Dermis microvascular lymphatic vessel endothelial cell (primary cell): Measurements from ENCODE around the gene GJD3. TPM values are rescaled to one million over a fixed set of nuclear protein-coding genes. Genes with fewer than 3 reads are reported as not detected.
A peak's percentile ranks its signal among the peaks of the same experiment; 100 is the strongest.
"Not testable (repeated sequence)": the region's sequence is repeated elsewhere in the genome, so short reads cannot be mapped to it uniquely, and the experiment has no call there.

Experiments used
- DNase-seq, 2 donors: peaks; one replicate each; pipeline versions ENCODE4 v3.0.0 to v3.0.0-alpha.2; 2010; ENCODE audit warnings: low read depth in 2 of 2
- total RNA-seq: library from RNA; depleted of rRNA; stranded (reverse); fragments of >200 nt; gene quantifications from 2 replicates; pipeline ENCODE4 v1.2.1, GENCODE V29; 2014

GJD3 gene, protein sequence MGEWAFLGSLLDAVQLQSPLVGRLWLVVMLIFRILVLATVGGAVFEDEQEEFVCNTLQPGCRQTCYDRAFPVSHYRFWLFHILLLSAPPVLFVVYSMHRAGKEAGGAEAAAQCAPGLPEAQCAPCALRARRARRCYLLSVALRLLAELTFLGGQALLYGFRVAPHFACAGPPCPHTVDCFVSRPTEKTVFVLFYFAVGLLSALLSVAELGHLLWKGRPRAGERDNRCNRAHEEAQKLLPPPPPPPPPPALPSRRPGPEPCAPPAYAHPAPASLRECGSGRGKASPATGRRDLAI
- total RNA-seq: 1.8 and 3.7 TPM in 2 replicates

DNA sequence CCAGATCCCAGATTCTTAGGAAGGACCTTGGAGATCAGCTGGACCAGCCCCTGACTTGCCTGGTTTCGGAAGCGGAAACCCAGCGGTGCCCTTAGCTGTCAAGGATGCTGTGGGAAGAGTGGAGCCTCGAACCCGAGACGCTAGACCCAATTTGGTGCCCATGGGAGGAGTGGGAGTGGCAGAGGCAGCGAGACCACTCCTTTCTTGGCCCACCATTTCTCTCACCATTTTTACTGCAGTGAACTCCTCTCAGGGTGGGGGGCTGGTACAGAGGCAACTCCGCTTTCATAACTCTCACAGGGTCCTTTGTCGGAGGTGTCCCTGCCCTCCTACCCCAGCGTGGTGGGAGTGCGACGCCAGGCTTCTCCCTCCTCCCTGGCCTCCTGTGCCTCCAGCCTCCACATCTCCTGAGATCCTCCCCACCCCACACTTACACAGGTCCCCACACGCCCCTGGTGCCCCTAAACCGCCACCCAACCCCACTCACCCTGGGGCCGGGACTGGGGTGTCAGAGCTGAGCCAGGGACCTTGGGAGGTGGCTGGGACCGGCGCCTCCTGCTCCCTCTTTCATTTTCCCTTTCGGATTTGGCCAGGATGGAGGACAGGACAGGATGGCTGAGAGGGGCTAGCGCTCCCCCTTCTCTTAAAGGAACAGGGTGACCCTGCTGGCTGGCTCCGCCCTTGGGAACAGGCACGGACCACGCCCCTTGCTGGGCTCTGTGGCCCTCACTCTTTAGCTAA lies at the start of gene GJD3:
TSS of gene GJD3 (minus strand) at position 617 of the 741 bp plus-strand sequence. CDS start 922 bp downstream, outside the sequence.
- DNase-seq: no peak

DNA sequence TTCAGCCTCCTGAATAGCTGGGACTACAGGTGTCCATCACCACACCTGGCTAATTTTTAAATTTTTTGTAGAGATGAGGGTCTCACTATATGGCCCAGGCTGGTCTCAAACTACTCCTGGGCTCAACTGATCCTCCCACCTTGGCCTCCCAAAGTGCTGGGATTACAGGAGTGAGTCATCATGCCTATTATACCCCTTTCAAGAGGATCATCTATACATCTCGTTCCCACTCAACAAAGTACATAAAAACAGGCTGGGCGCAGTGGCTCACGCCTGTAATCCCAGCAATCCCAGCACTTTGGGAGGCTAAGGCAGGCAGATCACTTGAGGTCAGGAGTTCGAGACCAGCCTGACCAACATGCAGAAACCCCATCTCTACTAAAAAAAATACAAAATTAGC lies 49.8 kb upstream of the GJD3 start:
- not testable (repeated sequence) for DNase-seq

DNA sequence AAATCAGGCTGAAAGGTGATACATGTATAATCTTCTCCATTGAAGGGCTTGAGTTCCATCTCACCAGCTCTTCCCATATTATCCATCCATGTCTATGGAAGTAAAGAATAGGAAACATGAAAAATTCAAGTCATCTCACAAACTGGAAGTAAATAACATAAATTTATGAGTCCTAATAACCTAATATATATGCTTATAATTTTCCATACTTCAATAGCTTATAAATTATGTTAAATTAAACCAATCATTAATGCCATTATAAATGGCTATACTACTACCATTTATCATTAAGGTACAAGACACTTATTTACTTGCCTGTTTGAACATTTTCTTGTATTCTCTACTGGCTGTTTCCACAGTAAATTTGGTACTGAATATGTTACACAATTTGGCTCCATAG lies 48.3 kb upstream of the GJD3 start:
- no peak for DNase-seq

DNA sequence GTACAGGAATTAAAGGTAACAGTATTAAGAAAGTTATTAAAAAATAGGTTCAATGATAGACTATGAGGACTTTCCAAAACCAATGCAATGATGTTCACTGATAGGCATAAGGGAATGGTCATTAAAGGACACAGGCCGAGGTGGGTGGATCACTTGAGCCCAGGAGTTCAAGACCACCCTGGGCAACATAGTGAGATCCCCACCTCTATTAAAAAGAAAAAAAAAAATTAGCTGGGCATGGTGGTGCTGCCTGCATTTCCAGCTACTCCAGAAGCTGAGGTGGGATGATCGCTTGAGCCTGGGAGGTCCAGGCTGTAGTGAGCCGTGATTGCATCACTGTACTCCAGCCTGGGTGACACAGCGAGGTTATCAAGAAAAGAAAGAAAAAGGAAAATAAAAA lies 47.3 kb upstream of the GJD3 start:
- no peak for DNase-seq

DNA sequence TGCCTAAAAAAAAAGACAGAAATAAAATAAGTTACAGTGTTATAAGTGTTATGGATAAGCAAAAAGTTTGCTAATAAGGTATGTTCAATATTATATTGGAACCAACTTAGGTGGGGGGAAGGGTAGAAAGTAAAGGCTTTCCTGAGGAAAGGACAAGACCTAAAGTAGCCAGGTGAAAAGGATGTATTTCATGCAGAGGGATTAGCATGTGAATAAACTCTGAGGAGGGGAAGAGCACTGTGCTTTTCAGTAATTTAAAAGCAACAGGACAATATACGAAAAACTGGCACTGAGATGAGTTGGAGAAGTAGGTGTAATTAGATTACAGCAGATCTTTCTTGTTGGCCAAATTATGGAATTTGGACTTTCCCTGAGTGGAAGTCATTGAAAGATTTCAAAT lies 45.5 kb upstream of the GJD3 start:
- no peak for DNase-seq

DNA sequence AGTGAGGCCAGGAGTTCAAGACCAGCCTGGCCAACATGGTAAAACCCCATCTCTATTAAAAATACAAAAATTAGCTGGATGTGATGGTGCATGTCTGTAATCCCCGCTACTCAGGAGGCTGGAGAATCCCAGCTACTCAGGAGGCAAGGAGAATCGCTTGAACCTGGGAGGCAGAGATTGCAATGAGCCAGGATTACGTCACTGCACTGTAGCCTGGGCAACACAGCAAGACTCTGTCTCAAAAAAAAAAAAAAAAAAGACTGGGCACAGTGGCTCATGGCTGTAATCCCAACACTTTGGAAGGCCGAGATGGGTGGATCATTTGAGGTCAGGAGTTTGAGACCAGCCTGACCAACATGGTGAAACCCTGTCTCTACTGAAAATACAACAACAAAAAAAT lies 45.0 kb upstream of the GJD3 start:
- DNase-seq: not testable (repeated sequence)

DNA sequence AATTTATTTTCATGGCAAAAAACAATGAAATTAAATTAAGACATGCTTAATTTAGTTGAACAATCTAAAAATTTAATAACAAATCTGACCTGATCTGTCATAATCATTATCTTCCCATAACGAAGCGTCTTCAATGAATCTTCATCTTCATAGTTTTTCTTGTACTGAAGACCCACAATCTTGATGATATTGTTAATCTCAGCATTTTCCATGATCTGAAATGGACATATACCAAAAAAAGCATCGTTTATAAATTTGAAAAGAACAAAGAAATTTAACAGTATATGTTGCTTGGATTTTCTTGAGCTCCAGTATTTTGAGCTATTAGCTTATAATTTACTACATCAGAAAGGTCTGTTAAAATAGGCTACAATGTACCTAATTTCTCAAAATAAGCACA lies 42.9 kb upstream of the GJD3 start:
- DNase-seq: no peak

DNA sequence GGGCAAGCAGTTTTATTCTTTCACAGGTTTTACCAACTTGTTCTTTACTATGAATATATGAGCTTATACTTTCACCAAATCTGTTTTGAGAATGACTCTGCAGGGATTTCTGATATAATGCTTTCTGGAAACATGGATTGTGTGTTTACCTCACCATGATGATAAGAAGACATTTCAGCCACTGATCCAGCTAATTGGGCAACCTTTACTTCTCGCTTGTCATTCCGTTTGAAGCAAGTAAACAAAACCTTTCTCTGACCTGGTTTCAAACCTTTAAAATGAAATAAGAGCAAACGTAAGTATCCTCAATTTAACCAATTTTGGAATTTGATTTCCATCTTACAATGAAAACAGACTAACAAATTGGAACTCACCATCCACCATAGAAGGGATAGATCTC lies 39.5 kb upstream of the GJD3 start:
- no peak for DNase-seq

DNA sequence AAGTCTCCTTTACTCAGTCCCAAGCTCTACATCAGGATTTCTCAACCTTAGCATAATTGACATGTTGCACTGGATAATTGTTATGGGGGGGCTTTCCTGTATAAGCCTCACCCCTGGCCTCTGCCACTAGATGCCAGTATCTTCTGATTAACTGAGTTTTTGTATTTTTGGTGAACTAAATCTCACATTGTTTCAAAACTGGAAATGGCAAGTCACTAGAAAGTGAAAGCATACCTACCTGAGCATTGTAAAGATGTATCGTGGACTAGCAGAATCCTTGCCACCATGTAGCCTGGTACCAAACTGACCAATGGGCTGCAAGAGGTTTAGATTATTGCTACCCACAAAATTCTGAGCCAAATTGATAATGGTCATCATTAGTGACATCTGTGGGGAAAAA lies 38.1 kb upstream of the GJD3 start:
- no peak for DNase-seq

DNA sequence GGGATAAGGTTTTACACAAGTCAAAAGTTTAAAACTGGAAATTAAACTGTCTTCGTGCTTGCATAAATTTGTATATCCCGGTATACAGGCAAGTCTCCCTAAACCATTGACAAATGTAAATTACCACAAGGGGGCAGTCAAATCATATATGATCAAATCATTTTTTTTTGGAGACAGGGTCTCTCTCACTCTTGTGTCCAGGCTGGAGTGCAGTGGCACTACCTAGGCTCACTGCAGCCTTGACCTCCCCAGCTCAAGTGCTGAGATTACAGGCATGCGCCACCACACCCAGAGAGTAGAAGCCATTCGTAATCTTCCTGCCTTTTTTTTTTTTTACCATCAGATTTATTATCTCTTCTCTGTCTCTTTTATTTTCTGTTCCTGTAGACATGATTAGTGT lies 34.6 kb upstream of the GJD3 start:
- DNase-seq: peak; percentile 60 to 74

DNA sequence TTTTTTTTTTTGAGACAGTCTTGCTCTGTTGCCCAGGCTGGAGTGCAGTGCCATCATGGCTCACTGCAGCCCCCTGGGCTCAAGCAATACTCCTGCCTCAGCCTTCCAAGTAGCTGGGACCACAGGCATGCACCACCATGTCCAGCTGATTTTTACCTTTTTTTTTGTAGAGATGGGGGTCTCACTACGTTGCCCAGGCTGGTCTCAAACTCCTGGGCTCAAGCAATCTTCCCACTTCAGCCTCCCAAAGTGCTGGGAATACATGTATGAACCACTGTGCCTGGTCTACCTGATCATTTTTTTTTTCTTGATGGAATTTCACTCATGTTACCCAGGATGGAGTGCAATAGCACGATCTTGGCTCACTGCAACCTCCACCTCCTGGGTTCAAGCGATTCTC lies 22.0 kb upstream of the GJD3 start:
- DNase-seq: not testable (repeated sequence)

DNA sequence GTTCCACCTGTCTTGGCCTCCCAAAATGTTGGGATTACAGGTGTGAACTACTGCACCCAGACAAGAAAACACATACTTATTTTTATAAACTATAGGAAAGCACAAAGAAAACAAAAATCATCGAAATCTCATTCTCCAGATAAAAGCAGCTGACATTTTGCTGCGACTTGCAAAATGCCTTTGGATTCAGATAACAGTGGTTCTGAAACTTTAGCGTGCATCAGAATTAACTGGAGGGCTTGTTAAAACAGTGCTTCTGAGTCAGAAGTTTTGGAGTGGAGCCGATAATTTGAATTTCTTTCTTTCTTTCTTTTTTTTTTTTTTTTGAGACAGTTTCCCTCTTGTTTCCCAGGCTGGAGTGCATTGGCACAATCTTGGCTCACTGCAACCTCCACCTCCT lies 17.7 kb upstream of the GJD3 start:
- no peak for DNase-seq

DNA sequence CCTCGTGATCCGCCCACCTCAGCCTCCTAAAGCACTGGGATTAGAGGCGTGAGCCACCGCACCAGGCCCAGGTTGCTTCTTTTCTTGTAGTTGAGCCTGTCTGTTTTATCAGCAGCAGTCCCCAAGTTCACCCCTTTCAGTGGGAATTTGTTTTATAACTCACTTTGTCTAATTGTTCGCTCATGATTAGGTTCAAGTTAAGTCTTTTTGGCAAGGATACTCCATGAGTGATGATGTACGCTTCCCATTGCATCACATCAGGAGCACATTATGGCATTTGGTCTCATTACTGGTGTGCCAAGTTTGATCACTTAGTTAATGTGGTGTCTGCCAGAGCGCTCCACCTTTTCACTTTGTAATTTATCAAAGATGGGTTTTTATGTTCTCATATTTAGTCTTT lies 14.4 kb upstream of the GJD3 start:
- no peak for DNase-seq

DNA sequence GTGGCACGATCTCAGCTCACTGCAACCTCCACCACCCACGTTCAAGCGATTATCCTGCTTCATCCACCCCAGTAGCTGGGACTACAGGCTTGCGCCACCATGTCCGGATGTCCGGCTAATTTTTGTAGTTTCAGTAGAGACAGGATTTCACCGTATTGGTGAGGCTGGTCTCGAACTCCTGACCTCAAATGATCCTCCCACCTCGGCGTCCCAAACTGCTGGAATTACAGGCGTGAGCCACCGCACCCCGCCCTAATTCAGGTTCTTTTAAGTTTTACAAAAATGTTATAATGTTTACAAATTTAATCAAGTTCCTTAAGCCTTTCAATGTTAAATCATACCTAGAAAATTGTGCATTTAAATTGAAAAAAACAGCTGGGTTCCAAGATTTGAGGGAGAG lies 13.3 kb upstream of the GJD3 start:
- no peak for DNase-seq

DNA sequence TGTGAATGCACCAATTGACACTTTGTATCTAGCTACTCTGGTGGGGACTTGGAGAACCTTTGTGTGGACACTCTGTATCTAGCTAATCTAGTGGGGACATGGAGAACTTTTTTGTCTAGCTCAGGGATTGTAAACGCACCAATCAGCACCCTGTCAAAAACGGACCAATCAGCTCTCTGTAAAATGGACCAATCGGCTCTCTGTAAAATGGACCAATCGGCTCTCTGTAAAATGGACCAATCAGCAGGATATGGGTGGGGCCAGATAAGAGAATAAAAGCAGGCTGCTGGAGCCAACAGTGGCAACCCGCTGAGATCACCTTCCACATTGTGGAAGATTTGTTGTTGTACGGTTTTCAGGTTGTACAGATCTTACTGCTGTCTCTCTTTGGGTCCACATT lies 12.0 kb upstream of the GJD3 start:
- DNase-seq: not testable (repeated sequence)

DNA sequence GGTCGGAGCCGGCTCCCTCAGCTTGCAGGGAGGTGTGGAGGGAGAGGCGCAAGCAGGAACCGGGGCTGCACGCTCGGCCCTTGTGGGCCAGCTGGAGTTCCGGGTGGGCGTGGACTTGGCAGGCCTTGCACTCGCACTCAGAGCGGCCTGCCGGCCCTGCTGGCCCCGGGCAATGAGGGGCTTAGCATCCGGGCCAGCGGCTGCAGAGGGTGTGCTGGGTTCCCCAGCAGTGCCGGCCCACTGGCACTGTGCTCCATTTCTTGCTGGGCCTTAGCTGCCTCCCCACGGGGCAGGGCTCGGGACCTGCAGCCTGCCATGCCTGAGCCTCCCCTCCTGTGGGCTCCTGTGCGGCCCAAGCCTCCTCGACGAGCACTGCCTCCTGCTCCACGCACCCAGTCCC lies 11.2 kb upstream of the GJD3 start:
- DNase-seq: not testable (repeated sequence)

DNA sequence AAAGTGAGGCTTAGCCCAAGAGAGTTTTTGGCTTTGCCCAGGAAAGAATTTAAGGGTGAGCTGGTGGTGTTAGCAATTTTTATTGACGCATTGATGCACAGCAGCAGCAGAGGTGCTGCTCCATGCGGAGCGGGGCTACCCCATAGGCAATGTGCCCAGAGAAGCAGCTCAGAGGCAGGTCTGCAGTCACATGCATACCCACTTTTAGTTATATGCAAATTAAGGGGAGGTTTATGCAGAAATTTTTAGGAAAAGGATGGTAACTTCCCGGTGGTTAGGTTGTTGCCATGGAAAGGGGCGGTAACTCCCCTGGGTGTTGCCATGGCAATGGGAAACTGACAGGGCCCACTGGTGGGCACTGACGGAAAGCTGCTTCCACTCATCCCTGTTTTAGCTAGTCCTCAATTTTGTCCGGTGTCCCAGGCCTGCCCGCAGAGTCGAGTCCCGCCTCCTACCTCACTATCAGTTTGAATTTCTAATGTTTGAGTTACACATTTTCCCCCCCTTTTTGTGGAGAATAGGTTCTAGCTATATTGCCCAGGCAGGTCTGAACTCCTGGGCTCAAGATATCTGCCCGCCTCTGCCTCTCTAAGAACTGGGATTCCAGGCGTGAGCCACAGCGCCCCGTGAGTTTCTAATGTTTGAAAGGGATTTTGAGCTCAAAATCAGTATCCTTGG lies 10.4 kb upstream of the GJD3 start:
- DNase-seq: no peak

DNA sequence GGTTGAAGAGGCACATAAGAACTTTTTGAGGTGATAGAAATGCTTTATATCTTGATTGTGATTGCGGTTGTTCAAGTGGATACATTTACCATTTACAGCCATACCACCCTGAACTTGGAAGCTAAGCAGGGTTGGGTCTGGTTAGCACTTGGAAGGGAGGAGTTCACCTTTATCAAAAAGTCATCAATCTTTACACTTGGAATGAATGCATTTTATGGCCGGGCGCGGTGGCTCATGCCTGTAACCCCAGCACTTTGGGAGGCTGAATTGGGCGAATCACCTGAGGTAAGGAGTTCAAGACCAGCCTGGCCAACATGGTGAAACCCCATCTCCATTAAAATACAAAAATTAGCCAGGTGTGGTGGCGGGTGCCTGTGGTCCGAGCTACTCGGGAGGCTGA lies 9.5 kb upstream of the GJD3 start:
- DNase-seq: no peak

DNA sequence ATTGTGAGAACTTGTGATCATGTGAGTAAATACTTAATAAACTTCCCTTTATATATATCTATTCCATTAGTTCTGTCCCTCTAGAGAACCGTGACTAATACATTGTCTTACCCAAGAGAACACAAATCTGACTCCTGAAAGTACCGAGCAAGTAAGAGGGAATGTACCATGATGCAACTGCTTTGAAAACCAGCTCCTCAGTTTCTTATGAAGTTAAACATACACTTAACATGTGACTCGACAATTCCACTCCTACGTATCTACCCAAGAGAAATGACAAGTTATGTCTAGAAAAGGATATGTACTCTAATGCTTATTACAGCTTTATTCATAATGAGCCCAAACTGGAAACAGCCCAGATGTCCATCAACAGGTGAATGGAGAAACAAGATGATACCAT lies 8.8 kb upstream of the GJD3 start:
- no peak for DNase-seq

DNA sequence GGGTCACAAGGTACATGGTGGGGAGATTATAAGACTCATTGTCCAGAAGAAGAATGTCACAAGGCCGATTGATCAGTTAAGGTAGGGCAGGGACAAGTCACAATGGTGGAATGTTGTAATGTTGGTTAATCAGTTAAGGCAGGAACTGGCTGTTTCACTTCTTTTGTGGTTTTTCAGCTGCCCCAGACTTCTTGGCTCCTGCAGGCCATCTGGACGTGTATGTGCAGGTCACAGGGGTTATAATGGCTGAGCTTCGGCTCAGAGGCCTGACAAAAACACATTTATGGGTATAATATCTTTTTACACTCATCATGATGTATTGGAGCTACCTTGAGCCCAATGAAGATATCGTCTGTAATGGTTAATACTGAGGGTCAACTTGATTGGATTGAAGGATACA lies 8.1 kb upstream of the GJD3 start:
- not testable (repeated sequence) for DNase-seq

DNA sequence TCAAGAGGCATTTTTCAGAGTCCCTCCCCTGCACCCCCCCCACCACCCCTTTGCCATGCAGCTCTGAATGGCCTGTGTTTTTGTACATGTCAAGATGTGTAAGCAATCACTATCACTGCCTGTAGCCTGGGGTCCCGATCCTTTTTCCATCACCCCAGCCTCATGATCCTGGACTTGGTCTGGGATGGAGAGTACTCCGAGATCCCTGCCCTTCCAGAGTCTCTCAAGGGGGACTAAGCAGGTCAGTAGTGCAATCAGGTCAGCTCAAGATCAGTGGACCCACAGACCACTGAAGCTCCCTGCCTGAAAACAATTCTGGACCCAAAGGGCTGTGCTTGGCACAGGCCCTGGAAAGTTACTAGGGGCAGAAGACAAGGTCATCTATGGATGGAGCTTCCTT lies 7.5 kb upstream of the GJD3 start:
- DNase-seq: no peak

DNA sequence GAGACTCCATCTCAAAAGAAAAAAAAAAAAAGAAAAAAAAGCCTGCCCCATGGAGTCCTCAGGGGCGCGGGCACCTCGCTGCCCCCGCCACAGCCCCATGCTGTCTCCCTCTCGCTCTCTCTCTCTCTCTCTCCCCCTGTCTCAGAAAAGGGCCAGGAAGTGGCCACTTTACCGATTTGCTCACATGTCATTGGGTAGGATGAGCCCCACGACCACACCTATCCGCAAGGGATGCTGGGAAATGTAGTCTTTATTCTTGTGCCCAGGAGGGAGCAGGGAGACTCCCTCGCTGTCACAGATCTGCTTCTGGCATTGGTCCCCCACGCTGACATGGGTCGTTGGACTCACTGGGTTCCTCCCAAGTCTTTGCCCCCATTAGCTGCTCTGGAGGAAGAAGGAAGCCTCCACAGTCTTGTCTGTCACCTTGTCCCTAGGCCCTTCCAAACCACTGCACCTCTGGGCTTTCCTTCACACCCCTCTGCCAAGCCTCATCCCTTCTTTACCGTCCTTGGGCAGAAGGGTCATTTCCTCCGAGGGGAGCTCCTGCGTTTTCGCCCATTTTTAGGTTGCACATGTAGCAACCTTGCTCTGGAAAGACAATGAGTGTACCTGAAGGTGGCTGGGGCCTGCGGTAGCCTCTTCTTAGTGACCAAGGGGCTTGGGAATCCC lies 6.9 kb upstream of the GJD3 start:
- no peak for DNase-seq
